ENCODE data around the gene GRID1.

DNA sequence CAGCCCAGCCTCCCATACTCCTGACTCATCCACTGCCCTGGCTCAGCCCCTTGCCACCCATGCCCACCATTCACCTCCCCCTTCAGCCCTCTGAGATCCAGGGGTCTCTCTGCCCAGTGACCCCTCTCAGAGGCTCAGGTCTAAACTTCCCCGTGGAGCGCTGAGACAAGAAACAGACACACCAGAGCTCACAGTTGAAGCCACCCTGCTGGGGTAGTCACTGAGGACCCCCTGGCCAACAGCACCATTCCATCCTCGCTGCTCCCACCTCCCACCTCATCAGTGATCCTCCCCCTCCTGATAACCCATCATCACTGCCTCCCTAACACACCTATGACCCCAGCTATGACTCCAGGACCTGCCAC is 100.7 kb downstream of the GRID1 start:
- TF ChIP-seq ZNF416 (CRISPR knock-in tag; IDR thresholded peaks at IDR 0.05) (no peak), ZNF232 (CRISPR knock-in tag; IDR thresholded peaks at IDR 0.05) (no peak), RELA (CRISPR knock-in tag; IDR thresholded peaks at IDR 0.05; ENCODE audit: borderline replicate concordance) (no peak), NR3C1 (CRISPR knock-in tag; conservative IDR thresholded peaks at IDR 0.05; ENCODE audit: low read depth) (no peak), NFE2L1 (CRISPR knock-in tag; IDR thresholded peaks at IDR 0.05) (no peak), JUN (CRISPR knock-in tag; IDR thresholded peaks at IDR 0.05) (no peak)
- TF ChIP-seq, protein P1, sequence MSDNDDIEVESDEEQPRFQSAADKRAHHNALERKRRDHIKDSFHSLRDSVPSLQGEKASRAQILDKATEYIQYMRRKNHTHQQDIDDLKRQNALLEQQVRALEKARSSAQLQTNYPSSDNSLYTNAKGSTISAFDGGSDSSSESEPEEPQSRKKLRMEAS (CRISPR knock-in tag; IDR thresholded peaks at IDR 0.05) = no peak
- TF ChIP-seq, protein P2, sequence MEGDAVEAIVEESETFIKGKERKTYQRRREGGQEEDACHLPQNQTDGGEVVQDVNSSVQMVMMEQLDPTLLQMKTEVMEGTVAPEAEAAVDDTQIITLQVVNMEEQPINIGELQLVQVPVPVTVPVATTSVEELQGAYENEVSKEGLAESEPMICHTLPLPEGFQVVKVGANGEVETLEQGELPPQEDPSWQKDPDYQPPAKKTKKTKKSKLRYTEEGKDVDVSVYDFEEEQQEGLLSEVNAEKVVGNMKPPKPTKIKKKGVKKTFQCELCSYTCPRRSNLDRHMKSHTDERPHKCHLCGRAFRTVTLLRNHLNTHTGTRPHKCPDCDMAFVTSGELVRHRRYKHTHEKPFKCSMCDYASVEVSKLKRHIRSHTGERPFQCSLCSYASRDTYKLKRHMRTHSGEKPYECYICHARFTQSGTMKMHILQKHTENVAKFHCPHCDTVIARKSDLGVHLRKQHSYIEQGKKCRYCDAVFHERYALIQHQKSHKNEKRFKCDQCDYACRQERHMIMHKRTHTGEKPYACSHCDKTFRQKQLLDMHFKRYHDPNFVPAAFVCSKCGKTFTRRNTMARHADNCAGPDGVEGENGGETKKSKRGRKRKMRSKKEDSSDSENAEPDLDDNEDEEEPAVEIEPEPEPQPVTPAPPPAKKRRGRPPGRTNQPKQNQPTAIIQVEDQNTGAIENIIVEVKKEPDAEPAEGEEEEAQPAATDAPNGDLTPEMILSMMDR (IDR thresholded peaks at IDR 0.05) = no peak
- TF ChIP-seq, protein P3, sequence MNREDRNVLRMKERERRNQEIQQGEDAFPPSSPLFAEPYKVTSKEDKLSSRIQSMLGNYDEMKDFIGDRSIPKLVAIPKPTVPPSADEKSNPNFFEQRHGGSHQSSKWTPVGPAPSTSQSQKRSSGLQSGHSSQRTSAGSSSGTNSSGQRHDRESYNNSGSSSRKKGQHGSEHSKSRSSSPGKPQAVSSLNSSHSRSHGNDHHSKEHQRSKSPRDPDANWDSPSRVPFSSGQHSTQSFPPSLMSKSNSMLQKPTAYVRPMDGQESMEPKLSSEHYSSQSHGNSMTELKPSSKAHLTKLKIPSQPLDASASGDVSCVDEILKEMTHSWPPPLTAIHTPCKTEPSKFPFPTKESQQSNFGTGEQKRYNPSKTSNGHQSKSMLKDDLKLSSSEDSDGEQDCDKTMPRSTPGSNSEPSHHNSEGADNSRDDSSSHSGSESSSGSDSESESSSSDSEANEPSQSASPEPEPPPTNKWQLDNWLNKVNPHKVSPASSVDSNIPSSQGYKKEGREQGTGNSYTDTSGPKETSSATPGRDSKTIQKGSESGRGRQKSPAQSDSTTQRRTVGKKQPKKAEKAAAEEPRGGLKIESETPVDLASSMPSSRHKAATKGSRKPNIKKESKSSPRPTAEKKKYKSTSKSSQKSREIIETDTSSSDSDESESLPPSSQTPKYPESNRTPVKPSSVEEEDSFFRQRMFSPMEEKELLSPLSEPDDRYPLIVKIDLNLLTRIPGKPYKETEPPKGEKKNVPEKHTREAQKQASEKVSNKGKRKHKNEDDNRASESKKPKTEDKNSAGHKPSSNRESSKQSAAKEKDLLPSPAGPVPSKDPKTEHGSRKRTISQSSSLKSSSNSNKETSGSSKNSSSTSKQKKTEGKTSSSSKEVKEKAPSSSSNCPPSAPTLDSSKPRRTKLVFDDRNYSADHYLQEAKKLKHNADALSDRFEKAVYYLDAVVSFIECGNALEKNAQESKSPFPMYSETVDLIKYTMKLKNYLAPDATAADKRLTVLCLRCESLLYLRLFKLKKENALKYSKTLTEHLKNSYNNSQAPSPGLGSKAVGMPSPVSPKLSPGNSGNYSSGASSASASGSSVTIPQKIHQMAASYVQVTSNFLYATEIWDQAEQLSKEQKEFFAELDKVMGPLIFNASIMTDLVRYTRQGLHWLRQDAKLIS (CRISPR knock-in tag; IDR thresholded peaks at IDR 0.05; ENCODE audit: borderline replicate concordance) = no peak
- TF ChIP-seq, protein P4, sequence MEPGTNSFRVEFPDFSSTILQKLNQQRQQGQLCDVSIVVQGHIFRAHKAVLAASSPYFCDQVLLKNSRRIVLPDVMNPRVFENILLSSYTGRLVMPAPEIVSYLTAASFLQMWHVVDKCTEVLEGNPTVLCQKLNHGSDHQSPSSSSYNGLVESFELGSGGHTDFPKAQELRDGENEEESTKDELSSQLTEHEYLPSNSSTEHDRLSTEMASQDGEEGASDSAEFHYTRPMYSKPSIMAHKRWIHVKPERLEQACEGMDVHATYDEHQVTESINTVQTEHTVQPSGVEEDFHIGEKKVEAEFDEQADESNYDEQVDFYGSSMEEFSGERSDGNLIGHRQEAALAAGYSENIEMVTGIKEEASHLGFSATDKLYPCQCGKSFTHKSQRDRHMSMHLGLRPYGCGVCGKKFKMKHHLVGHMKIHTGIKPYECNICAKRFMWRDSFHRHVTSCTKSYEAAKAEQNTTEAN (CRISPR knock-in tag; IDR thresholded peaks at IDR 0.05) = no peak
- TF ChIP-seq, protein P5, sequence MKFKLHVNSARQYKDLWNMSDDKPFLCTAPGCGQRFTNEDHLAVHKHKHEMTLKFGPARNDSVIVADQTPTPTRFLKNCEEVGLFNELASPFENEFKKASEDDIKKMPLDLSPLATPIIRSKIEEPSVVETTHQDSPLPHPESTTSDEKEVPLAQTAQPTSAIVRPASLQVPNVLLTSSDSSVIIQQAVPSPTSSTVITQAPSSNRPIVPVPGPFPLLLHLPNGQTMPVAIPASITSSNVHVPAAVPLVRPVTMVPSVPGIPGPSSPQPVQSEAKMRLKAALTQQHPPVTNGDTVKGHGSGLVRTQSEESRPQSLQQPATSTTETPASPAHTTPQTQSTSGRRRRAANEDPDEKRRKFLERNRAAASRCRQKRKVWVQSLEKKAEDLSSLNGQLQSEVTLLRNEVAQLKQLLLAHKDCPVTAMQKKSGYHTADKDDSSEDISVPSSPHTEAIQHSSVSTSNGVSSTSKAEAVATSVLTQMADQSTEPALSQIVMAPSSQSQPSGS (CRISPR knock-in tag; IDR thresholded peaks at IDR 0.05; ENCODE audit: borderline replicate concordance, low read depth) = no peak

Data from WTC11 (cell line).